SK-N-SH (cell line): ENCODE results near the gene PLD4. TPM values are rescaled to one million over a fixed set of nuclear protein-coding genes. Genes with fewer than 3 reads are reported as not detected.

Experiments used
- CTCF ChIA-PET: fragments of 300-600, 350-600 bp; formaldehyde crosslinking; extraction: SDS; loops from one replicate; lab custom pipeline; 2021; lab: Yijun Ruan, JAX
- POLR2A ChIA-PET: fragments of 350-600 bp; sonication (Branson Sonifier 250); formaldehyde crosslinking; extraction: SDS; loops from one replicate; lab custom pipeline; 2020; ENCODE audit warnings: antibody characterized with exemption, inconsistent platforms; lab: Yijun Ruan, JAX
- DNase-seq: peaks from one replicate; pipeline ENCODE4 v3.0.0; 2012
- H2AFZ ChIP-seq: fragments of 200-600 bp; sonication (generic); 2 replicates; pipeline ENCODE4 v1.8.1; 2016; ENCODE audit warnings: antibody characterized with exemption, mild to moderate bottlenecking, low read depth
- H3F3A ChIP-seq: fragments of 200-600 bp; sonication (generic); replicated peaks from 2 replicates; pipeline ENCODE3; 2016; ENCODE audit warnings: antibody characterized with exemption, mild to moderate bottlenecking; ENCODE audit not compliant: insufficient read depth
- H3K27ac ChIP-seq, 2 experiments: fragments of 200-500 bp in 1 of 2; fragments of 200-600 bp in 1 of 2; sonication (Bioruptor generic) in 1 of 2; sonication (generic), shearing (Covaris generic) in 1 of 2; 2 replicates each; pipeline versions ENCODE4 v1.5.1 to v1.6.1; 2014 to 2016; ENCODE audit warnings: low read depth in 2 of 2, inconsistent platforms in 1 of 2, low read length in 1 of 2, mild to moderate bottlenecking in 1 of 2, mixed read lengths in 1 of 2
- H3K27me3 ChIP-seq: fragments of 200-600 bp; sonication (generic), shearing (Covaris generic); 2 replicates; pipeline ENCODE4 v1.6.1; 2016; ENCODE audit warnings: mixed run types; ENCODE audit not compliant: insufficient read depth
- H3K36me3 ChIP-seq, 2 experiments: fragments of 200-500 bp in 1 of 2; fragments of 200-600 bp in 1 of 2; sonication (Bioruptor generic) in 1 of 2; sonication (generic) in 1 of 2; replicated peaks in 1 of 2; 2 replicates each; pipeline versions ENCODE3 to v1.5.1; 2014 to 2016; ENCODE audit warnings: low read length in 1 of 2, mild to moderate bottlenecking in 1 of 2; ENCODE audit not compliant: insufficient read depth in 2 of 2, control insufficient read depth in 1 of 2
- H3K4me1 ChIP-seq, 2 experiments: fragments of 200-500 bp in 1 of 2; fragments of 200-600 bp in 1 of 2; sonication (Bioruptor generic) in 1 of 2; sonication (generic), shearing (Covaris generic) in 1 of 2; 2 replicates each; pipeline versions ENCODE4 v1.5.1 to v1.6.1; 2014 to 2016; ENCODE audit warnings: low read depth in 1 of 2, low read length in 1 of 2, mixed run types in 1 of 2; ENCODE audit not compliant: insufficient read depth in 2 of 2, control insufficient read depth in 1 of 2
- H3K4me2 ChIP-seq: fragments of 200-600 bp; sonication (generic), shearing (Covaris generic); 2 replicates; pipeline ENCODE4 v1.6.1; 2017; ENCODE audit warnings: mixed run types
- H3K4me3 ChIP-seq, 2 experiments: fragments of 200-500 bp in 1 of 2; fragments of 200-600 bp in 1 of 2; sonication (Bioruptor generic) in 1 of 2; sonication (generic), shearing (Covaris generic) in 1 of 2; 2 replicates each; pipeline versions ENCODE4 v1.5.1 to v1.8.1; 2014 to 2016; ENCODE audit warnings: low read depth in 2 of 2, inconsistent platforms in 1 of 2, low read length in 1 of 2, mild to moderate bottlenecking in 1 of 2, mixed read lengths in 1 of 2, moderate library complexity in 1 of 2
- H3K79me2 ChIP-seq: fragments of 200-600 bp; sonication (generic); 2 replicates; pipeline ENCODE4 v1.8.1; 2017; ENCODE audit warnings: mild to moderate bottlenecking; ENCODE audit not compliant: insufficient read depth
- H3K9ac ChIP-seq: fragments of 200-600 bp; sonication (generic); 2 replicates; pipeline ENCODE4 v1.6.1; 2017; ENCODE audit warnings: mixed run types
- H3K9me2 ChIP-seq: fragments of 200-600 bp; sonication (generic); 2 replicates; pipeline ENCODE4 v1.6.1; 2017; ENCODE audit warnings: mixed run types
- H3K9me3 ChIP-seq: fragments of 200-600 bp; sonication (generic); 2 replicates; pipeline ENCODE4 v1.6.1; 2017; ENCODE audit warnings: mixed run types, mild to moderate bottlenecking, moderate library complexity
- H4K20me1 ChIP-seq: fragments of 200-600 bp; sonication (generic); 2 replicates; pipeline ENCODE4 v1.6.1; 2017; ENCODE audit warnings: mild to moderate bottlenecking, mixed run types; ENCODE audit not compliant: insufficient read depth
- EZH2phosphoT487 ChIP-seq: fragments of 200-600 bp; sonication (generic); IDR thresholded peaks from 2 replicates; pipeline ENCODE4 v1.6.1; 2017; ENCODE audit warnings: low read depth, mixed run types, mild to moderate bottlenecking, antibody characterized with exemption, moderate library complexity, borderline replicate concordance
- FOXJ3 ChIP-seq: sonication (generic); formaldehyde crosslinking; IDR thresholded peaks from 2 replicates; pipeline ENCODE4 v1.5.1; 2020; ENCODE audit warnings: mild to moderate bottlenecking, missing genetic modification reagents
- JUND ChIP-seq: IDR thresholded peaks from 2 replicates; pipeline ENCODE4 v1.4.0; 2012
- RXRA ChIP-seq: IDR thresholded peaks from 2 replicates; pipeline ENCODE4 v1.4.0; 2012; ENCODE audit warnings: low read depth, mild to moderate bottlenecking, borderline replicate concordance
- TEAD4 ChIP-seq: IDR thresholded peaks from 2 replicates; pipeline ENCODE4 v1.4.0; 2012; ENCODE audit warnings: mild to moderate bottlenecking, borderline replicate concordance; ENCODE audit not compliant: insufficient read depth
- WGBS: methylation state at CpG from one replicate; pipeline ENCODE4 v1.1.6; 2017; ENCODE audit warnings: low lambda C conversion rate; 5-methylcytosine and 5-hydroxymethylcytosine counted together
- polyA plus RNA-seq, 3 experiments: library from polyadenylated mRNA; depleted of rRNA; stranded (reverse); fragments of >200 nt; gene quantifications; 2 replicates each; pipeline ENCODE4 v1.2.3, GENCODE V29; 2012
- TF ChIP-seq, protein P1 (sequence below): IDR thresholded peaks from 2 replicates; pipeline ENCODE4 v1.6.1; 2012; ENCODE audit warnings: mild to moderate bottlenecking, low read depth, low read length, moderate library complexity

PLD4 gene
- polyA plus RNA-seq, 1 of the 3 experiments (the other 2 are of a cell fraction), result 0.02 TPM

DNA sequence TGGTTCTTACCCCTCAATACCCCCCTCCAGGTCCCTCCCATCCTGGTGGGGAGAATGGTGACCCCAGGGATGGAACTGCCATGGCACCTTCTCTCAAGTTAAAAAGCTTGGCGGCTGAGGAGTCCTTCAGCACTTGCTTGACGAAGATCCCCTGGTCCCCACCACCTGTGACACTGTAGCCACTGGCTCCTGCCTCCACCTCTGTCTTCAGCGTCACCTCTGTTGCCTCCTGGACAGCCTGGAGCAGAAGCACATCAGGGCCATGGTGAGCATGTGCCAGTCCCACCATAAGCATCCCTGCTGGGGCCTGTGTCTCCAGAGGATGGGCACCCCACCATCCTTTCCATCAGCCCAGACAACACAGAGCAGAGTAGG is 30.7 kb downstream of the PLD4 start:
- Histone ChIP-seq H3K27me3 (no peaks in the 10 kb centered on the region), H3K79me2 (peaks cover 22% of the 10 kb centered on the region; the same call in 1 of the 2 replicates), H3K36me3 (peaks cover 24 to 45% of the 10 kb centered on the region in 2 experiments), H3K4me1 (no peaks in the 10 kb centered on the region), H3K9ac (no peak overlapping the region), H3K9me2 (no peaks in the 10 kb centered on the region), H3K9me3 (no peaks in the 10 kb centered on the region), H3K4me3 (no peak overlapping the region), H4K20me1 (0 out of 2 replicates have a peak, but pooled peaks cover 5% of the 10 kb centered on the region), H3K27ac (no peak overlapping the region), H3F3A (no peaks in the 10 kb centered on the region), H2AFZ (no peak overlapping the region), H3K4me2 (no peak overlapping the region)
- 91% methylated on average over 3 of the region's 3 CpGs for WGBS
- TF ChIP-seq, protein P1, sequence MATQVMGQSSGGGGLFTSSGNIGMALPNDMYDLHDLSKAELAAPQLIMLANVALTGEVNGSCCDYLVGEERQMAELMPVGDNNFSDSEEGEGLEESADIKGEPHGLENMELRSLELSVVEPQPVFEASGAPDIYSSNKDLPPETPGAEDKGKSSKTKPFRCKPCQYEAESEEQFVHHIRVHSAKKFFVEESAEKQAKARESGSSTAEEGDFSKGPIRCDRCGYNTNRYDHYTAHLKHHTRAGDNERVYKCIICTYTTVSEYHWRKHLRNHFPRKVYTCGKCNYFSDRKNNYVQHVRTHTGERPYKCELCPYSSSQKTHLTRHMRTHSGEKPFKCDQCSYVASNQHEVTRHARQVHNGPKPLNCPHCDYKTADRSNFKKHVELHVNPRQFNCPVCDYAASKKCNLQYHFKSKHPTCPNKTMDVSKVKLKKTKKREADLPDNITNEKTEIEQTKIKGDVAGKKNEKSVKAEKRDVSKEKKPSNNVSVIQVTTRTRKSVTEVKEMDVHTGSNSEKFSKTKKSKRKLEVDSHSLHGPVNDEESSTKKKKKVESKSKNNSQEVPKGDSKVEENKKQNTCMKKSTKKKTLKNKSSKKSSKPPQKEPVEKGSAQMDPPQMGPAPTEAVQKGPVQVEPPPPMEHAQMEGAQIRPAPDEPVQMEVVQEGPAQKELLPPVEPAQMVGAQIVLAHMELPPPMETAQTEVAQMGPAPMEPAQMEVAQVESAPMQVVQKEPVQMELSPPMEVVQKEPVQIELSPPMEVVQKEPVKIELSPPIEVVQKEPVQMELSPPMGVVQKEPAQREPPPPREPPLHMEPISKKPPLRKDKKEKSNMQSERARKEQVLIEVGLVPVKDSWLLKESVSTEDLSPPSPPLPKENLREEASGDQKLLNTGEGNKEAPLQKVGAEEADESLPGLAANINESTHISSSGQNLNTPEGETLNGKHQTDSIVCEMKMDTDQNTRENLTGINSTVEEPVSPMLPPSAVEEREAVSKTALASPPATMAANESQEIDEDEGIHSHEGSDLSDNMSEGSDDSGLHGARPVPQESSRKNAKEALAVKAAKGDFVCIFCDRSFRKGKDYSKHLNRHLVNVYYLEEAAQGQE, result no peak
- TF ChIP-seq FOXJ3, result no peak
- POLR2A ChIA-PET, result no interaction called here
- CTCF ChIA-PET, result interaction anchor here (0.7 to 2.1 kb wide), 4 partner anchors 12 to 90 kb away, joined by 3 to 5 read pairs (median 4); no protein-coding TSS in a partner anchor
- DNase-seq, result no peak

DNA sequence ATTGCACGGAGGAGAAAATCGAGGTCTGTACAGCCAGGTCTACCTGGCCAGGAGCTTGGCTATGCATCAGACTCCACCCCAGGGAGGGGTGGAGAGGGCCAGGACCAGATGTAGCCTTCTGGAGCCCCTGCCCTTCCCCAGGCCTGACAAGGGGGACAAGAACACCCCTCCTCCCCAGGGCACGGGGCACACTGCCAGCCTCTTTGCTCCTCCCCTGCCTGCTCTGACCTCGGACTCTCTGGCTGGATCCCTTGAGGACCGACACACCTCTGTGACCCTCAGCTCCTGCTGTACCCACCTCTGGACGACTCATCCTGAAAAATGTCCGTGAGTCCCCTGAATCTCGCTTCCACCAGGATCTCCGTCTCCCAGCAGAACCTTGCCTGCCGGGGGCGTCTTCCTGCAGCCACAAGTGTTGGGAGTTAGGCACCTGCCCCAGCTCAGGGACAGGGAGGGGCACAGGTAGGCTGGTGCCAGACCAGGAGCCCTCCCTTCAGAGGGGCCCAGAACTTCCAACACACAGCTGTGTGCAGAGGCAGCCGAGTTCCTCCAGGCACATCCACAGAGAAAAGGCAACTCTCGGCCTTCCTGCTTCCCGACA is 31.7 kb downstream of the PLD4 start:
- H3K4me1 ChIP-seq, result no peaks in the 10 kb centered on the region
- H4K20me1 ChIP-seq, result 0 out of 2 replicates have a peak, but pooled peaks cover 6% of the 10 kb centered on the region
- peaks cover 29 to 45% of the 10 kb centered on the region in 2 experiments for H3K36me3 ChIP-seq
- DNase-seq, result no peak
- ChIA-PET POLR2A (no interaction called here), CTCF (interaction anchor here (1.6 to 2.1 kb wide), 4 partner anchors 11 to 131 kb away, joined by 4 to 11 read pairs (median 4); no protein-coding TSS in a partner anchor)
- no peaks in the 10 kb centered on the region for H3K9me2 ChIP-seq
- no peak overlapping the region for H3K9ac ChIP-seq
- H2AFZ ChIP-seq, result no peak overlapping the region
- no peaks in the 10 kb centered on the region for H3F3A ChIP-seq
- H3K27me3 ChIP-seq, result no peaks in the 10 kb centered on the region
- H3K79me2 ChIP-seq, result peaks cover 30% of the 10 kb centered on the region
- TF ChIP-seq TEAD4 (no peak), EZH2phosphoT487 (no peak), JUND (no peak), RXRA (no peak)
- H3K4me2 ChIP-seq, result no peak overlapping the region
- H3K27ac ChIP-seq, result no peak overlapping the region
- H3K4me3 ChIP-seq, result no peak overlapping the region
- no peaks in the 10 kb centered on the region for H3K9me3 ChIP-seq
- WGBS, result 92% methylated on average over 10 of the region's 14 CpGs
